ENCODE data around the gene EDEM3. TPM values are rescaled to one million over a fixed set of nuclear protein-coding genes. Genes with fewer than 3 reads are reported as not detected.

The EDEM3 gene
- total and polyA plus RNA-seq, 7 experiments from 2014 or later = 9.3 to 55.9 (median 29.5) TPM

DNA sequence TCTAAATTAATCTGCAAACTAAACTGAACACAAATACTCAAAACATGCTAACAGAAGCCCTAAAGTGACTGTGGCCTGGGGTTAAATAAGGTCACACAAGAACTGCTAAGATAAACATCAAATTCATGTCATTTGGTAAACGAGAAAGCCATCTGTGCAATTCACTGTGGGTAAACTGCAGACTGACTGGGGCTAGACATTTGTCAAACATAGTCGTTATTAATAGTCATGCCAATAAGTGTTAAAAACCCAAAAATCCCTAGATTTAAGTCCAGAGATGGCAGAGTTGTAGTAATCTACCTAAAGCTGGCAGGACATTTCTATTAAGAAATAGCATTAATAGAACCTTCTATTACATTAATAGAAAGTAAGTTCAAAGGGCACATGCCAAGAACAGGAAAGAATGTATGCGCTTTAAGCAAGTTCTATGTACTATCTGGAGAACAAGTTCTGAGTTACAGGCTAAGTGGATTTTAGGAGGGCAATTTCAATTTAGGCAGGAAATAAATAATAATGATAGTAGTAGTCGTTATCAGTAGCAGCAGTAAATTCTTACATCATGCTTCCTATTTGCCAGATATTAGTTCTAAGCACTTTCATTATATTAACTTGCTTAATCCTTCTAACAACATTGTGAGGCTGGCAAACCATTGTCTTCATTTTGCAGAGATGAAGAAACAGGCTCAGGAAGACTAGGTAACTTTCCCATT lies 8.6 kb downstream of the EDEM3 start:
- Histone ChIP-seq H3K36me3 (ENCODE audit: control insufficient read depth in 2 of 3, insufficient read depth in 3 of 3, low read length in 3 of 3) (no peaks in the 10 kb centered on the region), H3K27me3 (ENCODE audit: control insufficient read depth in 2 of 2, insufficient read depth in 2 of 2, low read length in 2 of 2) (no peaks in the 10 kb centered on the region), H3K27ac (ENCODE audit: low read depth, low read length) (peak overlapping the region; percentile 24), H3K9me3 (ENCODE audit: control insufficient read depth in 2 of 3, low read length in 3 of 3) (no peaks in the 10 kb centered on the region), H3K4me1 (ENCODE audit: control insufficient read depth in 2 of 2, insufficient read depth in 2 of 2, low read length in 2 of 2) (peaks cover 33 to 37% of the 10 kb centered on the region in 2 donors), H3K4me3 (ENCODE audit: low read length) (no peak overlapping the region)
- intact Hi-C loops (cut with micrococcal nuclease) = loop anchor here in 1 of 2 donors (5.0 kb wide), 1 partner anchor 1871 kb away; no protein-coding TSS in a partner anchor
- ChIA-PET POLR2A (interaction anchor here (1.7 kb wide), 1 partner anchor 9 kb away, joined by 19 read pairs; the partner anchor contains the start of gene EDEM3), CTCF (interaction anchor here (0.6 kb wide), 1 partner anchor 28 kb away, joined by 3 read pairs; no protein-coding TSS in a partner anchor)
- Mint-ChIP-seq H3K9me3 (no peaks in the 10 kb centered on the region), H3K27ac (peak overlapping the region in 8 of 9 donors; percentile 66 to 94 (median 86)), H3K4me3 (peak overlapping the region in 9 of 10 donors; percentile 43 to 67 (median 61)), H3K36me3 (peaks cover 0 to 26% (median 7%) of the 10 kb centered on the region in 5 donors), H3K4me1 (peaks cover 32 to 88% (median 75%) of the 10 kb centered on the region in 7 donors), H3K27me3 (no peaks in the 10 kb centered on the region)
- peak; percentile 68 for ATAC-seq
- DNase-seq = peak in 5 of 9 donors; percentile 17 to 45 (median 28)

DNA sequence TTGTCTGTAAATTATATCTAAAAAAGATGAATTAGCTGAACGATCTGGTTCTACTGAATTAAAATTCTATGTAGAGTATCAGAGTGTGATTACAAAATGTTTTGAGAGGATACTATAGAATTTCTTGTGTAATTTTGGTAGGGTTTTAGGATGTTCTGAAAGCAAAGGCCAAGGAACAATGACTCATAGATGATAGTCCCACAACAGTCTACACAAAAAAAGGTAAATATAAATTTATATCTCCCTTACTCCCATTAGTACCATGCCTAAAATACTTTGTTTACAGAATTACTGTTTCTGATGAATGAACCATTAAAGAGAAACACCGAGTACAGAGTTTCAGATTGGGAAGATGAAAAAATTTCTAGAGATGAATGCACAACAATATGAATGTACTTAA lies 9.5 kb downstream of the EDEM3 start:
- Mint-ChIP-seq H3K27me3 (no peaks in the 10 kb centered on the region), H3K4me3 (peak overlapping the region in 4 of 10 donors; percentile 12 to 63 (median 38)), H3K9me3 (no peaks in the 10 kb centered on the region), H3K36me3 (peaks cover 0 to 24% (median 7%) of the 10 kb centered on the region in 5 donors), H3K4me1 (peaks cover 32 to 89% (median 76%) of the 10 kb centered on the region in 7 donors), H3K27ac (peak overlapping the region in 8 of 9 donors; percentile 22 to 94 (median 85))
- ATAC-seq (no peak), DNase-seq (no peak)
- ChIA-PET POLR2A (interaction anchor here (1.0 to 1.7 kb wide), 2 partner anchors 10 to 434 kb away, joined by 3 to 19 read pairs; partner anchors contain the start of gene EDEM3), CTCF (interaction anchor here (0.6 kb wide), 1 partner anchor 27 kb away, joined by 3 read pairs; no protein-coding TSS in a partner anchor)
- no peaks in the 10 kb centered on the region for H3K27me3 ChIP-seq (ENCODE audit: control insufficient read depth in 2 of 2, insufficient read depth in 2 of 2, low read length in 2 of 2)
- peaks cover 33 to 37% of the 10 kb centered on the region in 2 donors for H3K4me1 ChIP-seq (ENCODE audit: control insufficient read depth in 2 of 2, insufficient read depth in 2 of 2, low read length in 2 of 2)
- intact Hi-C loops (cut with micrococcal nuclease) = loop anchor here in 1 of 2 donors (5.0 kb wide), 1 partner anchor 1872 kb away; no protein-coding TSS in a partner anchor
- H3K4me3 ChIP-seq (ENCODE audit: low read length) = no peak overlapping the region
- no peak overlapping the region for H3K27ac ChIP-seq (ENCODE audit: low read depth, low read length)
- H3K36me3 ChIP-seq (ENCODE audit: control insufficient read depth in 2 of 3, insufficient read depth in 3 of 3, low read length in 3 of 3) = no peaks in the 10 kb centered on the region
- H3K9me3 ChIP-seq (ENCODE audit: control insufficient read depth in 2 of 3, low read length in 3 of 3) = no peaks in the 10 kb centered on the region

- Histone ChIP-seq H3K27ac (ENCODE audit: low read depth, low read length) (peak overlapping the region; percentile 55), H3K36me3 (ENCODE audit: control insufficient read depth in 2 of 3, insufficient read depth in 3 of 3, low read length in 3 of 3) (no peaks in the 10 kb centered on the region), H3K9me3 (ENCODE audit: control insufficient read depth in 2 of 3, low read length in 3 of 3) (no peaks in the 10 kb centered on the region), H3K27me3 (ENCODE audit: control insufficient read depth in 2 of 2, insufficient read depth in 2 of 2, low read length in 2 of 2) (no peaks in the 10 kb centered on the region), H3K4me3 (ENCODE audit: low read length) (no peak overlapping the region), H3K4me1 (ENCODE audit: control insufficient read depth in 2 of 2, insufficient read depth in 2 of 2, low read length in 2 of 2) (peaks cover 33 to 37% of the 10 kb centered on the region in 2 donors)
- peak in 7 of 9 donors; percentile 68 to 85 (median 79) for DNase-seq
- POLR2A ChIA-PET = interaction anchor here (0.5 to 1.7 kb wide), 4 partner anchors 10 to 574 kb away, joined by 5 to 16 read pairs (median 5); partner anchors contain the start of genes EDEM3 and IVNS1ABP
- ATAC-seq = peak; percentile 95
- Mint-ChIP-seq H3K36me3 (peaks cover 0 to 24% (median 7%) of the 10 kb centered on the region in 5 donors), H3K4me3 (peak overlapping the region; percentile 48 to 86 (median 74)), H3K9me3 (no peaks in the 10 kb centered on the region), H3K4me1 (peaks cover 34 to 82% (median 70%) of the 10 kb centered on the region in 7 donors), H3K27ac (peak overlapping the region; percentile 82 to 99 (median 93)), H3K27me3 (no peaks in the 10 kb centered on the region)
- CTCF ChIA-PET = interaction anchor here (0.9 to 1.2 kb wide), 2 partner anchors 9 to 62 kb away, joined by 3 to 4 read pairs; no protein-coding TSS in a partner anchor
- intact Hi-C loops (cut with micrococcal nuclease) = loop anchor here (1.0 to 5.0 kb wide), 2 partner anchors 11 to 299 kb away; partner anchors contain the start of gene EDEM3 (in 2 of the 2)
These were observed 11.4 kb downstream of the EDEM3 start for GRCh38 chr1:184743062-184743756.

DNA sequence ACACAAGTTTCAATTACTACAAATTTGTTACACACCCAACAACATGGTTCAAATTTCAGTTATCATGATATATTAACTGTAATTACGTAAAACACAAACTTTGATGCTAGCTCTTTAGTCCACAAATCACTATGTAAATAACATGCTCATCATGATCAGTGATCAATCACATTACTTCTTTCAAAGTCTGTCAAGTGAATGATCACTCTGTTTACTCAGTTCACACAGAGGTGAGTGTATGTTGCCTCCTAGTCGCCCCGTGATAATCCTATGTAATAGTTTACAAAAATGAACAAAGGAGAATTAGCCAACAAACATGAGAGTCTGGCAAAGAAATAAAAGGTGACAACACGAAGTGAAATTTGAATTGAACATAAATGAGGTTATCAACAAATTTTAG lies 14.3 kb downstream of the EDEM3 start:
- no peaks in the 10 kb centered on the region for H3K9me3 Mint-ChIP-seq
- H3K36me3 Mint-ChIP-seq = peaks cover 5 to 23% (median 18%) of the 10 kb centered on the region in 5 donors
- ChIA-PET POLR2A (interaction anchor here (1.7 kb wide), 1 partner anchor 14 kb away, joined by 6 read pairs; the partner anchor contains the start of gene EDEM3), CTCF (no interaction called here)
- no peaks in the 10 kb centered on the region for H3K36me3 ChIP-seq (ENCODE audit: control insufficient read depth in 2 of 3, insufficient read depth in 3 of 3, low read length in 3 of 3)
- no peak overlapping the region for H3K27ac ChIP-seq (ENCODE audit: low read depth, low read length)
- H3K27me3 Mint-ChIP-seq = no peaks in the 10 kb centered on the region
- H3K4me3 Mint-ChIP-seq = no peak overlapping the region
- intact Hi-C loops (cut with micrococcal nuclease) = loop anchor here in 1 of 2 donors (5.0 kb wide), 1 partner anchor 302 kb away; no protein-coding TSS in a partner anchor
- ATAC-seq = no peak
- no peaks in the 10 kb centered on the region for H3K27me3 ChIP-seq (ENCODE audit: control insufficient read depth in 2 of 2, insufficient read depth in 2 of 2, low read length in 2 of 2)
- H3K4me1 ChIP-seq (ENCODE audit: control insufficient read depth in 2 of 2, insufficient read depth in 2 of 2, low read length in 2 of 2) = peaks cover 20 to 23% of the 10 kb centered on the region in 2 donors
- DNase-seq = no peak
- H3K4me1 Mint-ChIP-seq = peaks cover 26 to 70% (median 53%) of the 10 kb centered on the region in 7 donors
- H3K27ac Mint-ChIP-seq = peak overlapping the region in 4 of 9 donors; percentile 17 to 80 (median 55)
- H3K9me3 ChIP-seq (ENCODE audit: control insufficient read depth in 2 of 3, low read length in 3 of 3) = no peaks in the 10 kb centered on the region
- no peak overlapping the region for H3K4me3 ChIP-seq (ENCODE audit: low read length)

- Mint-ChIP-seq H3K27ac (no peak overlapping the region), H3K27me3 (no peaks in the 10 kb centered on the region), H3K4me1 (peaks cover 20 to 65% (median 47%) of the 10 kb centered on the region in 7 donors), H3K9me3 (no peaks in the 10 kb centered on the region), H3K36me3 (peaks cover 5 to 23% (median 19%) of the 10 kb centered on the region in 5 donors), H3K4me3 (no peak overlapping the region)
- H3K27me3 ChIP-seq (ENCODE audit: control insufficient read depth in 2 of 2, insufficient read depth in 2 of 2, low read length in 2 of 2) = no peaks in the 10 kb centered on the region
- no peaks in the 10 kb centered on the region for H3K9me3 ChIP-seq (ENCODE audit: control insufficient read depth in 2 of 3, low read length in 3 of 3)
- DNase-seq (no peak), ATAC-seq (no peak)
- ChIA-PET CTCF (no interaction called here), POLR2A (interaction anchor here (1.7 kb wide), 1 partner anchor 14 kb away, joined by 6 read pairs; the partner anchor contains the start of gene EDEM3)
- no peak overlapping the region for H3K4me3 ChIP-seq (ENCODE audit: low read length)
- H3K27ac ChIP-seq (ENCODE audit: low read depth, low read length) = no peak overlapping the region
- intact Hi-C loops (cut with micrococcal nuclease) = loop anchor here (5.0 kb wide), 2 partner anchors 37 to 303 kb away; no protein-coding TSS in a partner anchor
- peaks cover 18 to 19% of the 10 kb centered on the region in 2 donors for H3K4me1 ChIP-seq (ENCODE audit: control insufficient read depth in 2 of 2, insufficient read depth in 2 of 2, low read length in 2 of 2)
- no peaks in the 10 kb centered on the region for H3K36me3 ChIP-seq (ENCODE audit: control insufficient read depth in 2 of 3, insufficient read depth in 3 of 3, low read length in 3 of 3)
These were observed 14.9 kb downstream of the EDEM3 start for GRCh38 chr1:184739796-184740195.

DNA sequence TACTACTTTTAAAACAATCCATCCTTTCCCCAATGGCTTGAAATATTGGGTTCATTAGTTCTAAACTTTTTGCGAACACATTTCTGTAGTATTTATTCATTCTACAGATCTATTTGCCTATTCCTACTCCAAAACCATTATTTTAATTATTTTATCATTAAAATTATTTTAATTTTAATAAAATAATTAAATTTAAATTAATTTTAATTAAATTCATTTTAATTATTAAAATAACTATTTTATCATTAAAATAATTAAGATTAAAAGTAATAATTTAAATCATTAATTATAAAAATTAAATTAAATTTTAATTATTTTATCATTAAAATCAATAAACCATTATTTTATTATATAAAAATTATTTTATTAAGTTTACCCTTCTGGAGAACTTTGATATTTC lies 15.6 kb downstream of the EDEM3 start:
- CTCF ChIA-PET = no interaction called here
- POLR2A ChIA-PET = no interaction called here
- H3K27me3 ChIP-seq (ENCODE audit: control insufficient read depth in 2 of 2, insufficient read depth in 2 of 2, low read length in 2 of 2) = no peaks in the 10 kb centered on the region
- H3K9me3 ChIP-seq (ENCODE audit: control insufficient read depth in 2 of 3, low read length in 3 of 3) = no peaks in the 10 kb centered on the region
- peaks cover 5 to 22% (median 13%) of the 10 kb centered on the region in 5 donors for H3K36me3 Mint-ChIP-seq
- H3K4me1 ChIP-seq (ENCODE audit: control insufficient read depth in 2 of 2, insufficient read depth in 2 of 2, low read length in 2 of 2) = peaks cover 15% of the 10 kb centered on the region in 2 donors
- H3K4me3 ChIP-seq (ENCODE audit: low read length) = no peak overlapping the region
- no peaks in the 10 kb centered on the region for H3K9me3 Mint-ChIP-seq
- DNase-seq (no peak), ATAC-seq (no peak)
- no peak overlapping the region for H3K27ac ChIP-seq (ENCODE audit: low read depth, low read length)
- intact Hi-C loops (cut with micrococcal nuclease) = loop anchor here in 1 of 2 donors (5.0 kb wide), 1 partner anchor 37 kb away; no protein-coding TSS in a partner anchor
- H3K4me3 Mint-ChIP-seq = no peak overlapping the region
- no peak overlapping the region for H3K27ac Mint-ChIP-seq
- H3K36me3 ChIP-seq (ENCODE audit: control insufficient read depth in 2 of 3, insufficient read depth in 3 of 3, low read length in 3 of 3) = no peaks in the 10 kb centered on the region
- H3K4me1 Mint-ChIP-seq = peaks cover 18 to 58% (median 40%) of the 10 kb centered on the region in 7 donors
- no peaks in the 10 kb centered on the region for H3K27me3 Mint-ChIP-seq

Data from naive thymus-derived CD4-positive, alpha-beta T cell (primary cell).